ENCODE measurements around the gene PARD3B.

PARD3B gene

GRCh38 chr2:204586444-204587180, 41.3 kb downstream of the PARD3B start:
- no peak for DNase-seq (ENCODE audit: low spot score)

GRCh38 chr2:204590063-204590462, 44.8 kb downstream of the PARD3B start:
- no peak for DNase-seq (ENCODE audit: low spot score)

- DNase-seq (ENCODE audit: low spot score), result no peak
Measured at GRCh38 chr2:204591225-204591624, 46.0 kb downstream of the PARD3B start.

- DNase-seq (ENCODE audit: low spot score), result no peak
Measured at GRCh38 chr2:204604061-204604460, 58.8 kb downstream of the PARD3B start.

- DNase-seq (ENCODE audit: low spot score), result peak; percentile 32
Measured at GRCh38 chr2:204608237-204608939, 63.1 kb downstream of the PARD3B start.

GRCh38 chr2:204611017-204611631, 65.8 kb downstream of the PARD3B start:
- no peak for DNase-seq (ENCODE audit: low spot score)

- no peak for DNase-seq (ENCODE audit: low spot score)
Measured at GRCh38 chr2:204611764-204612163, 66.5 kb downstream of the PARD3B start.

GRCh38 chr2:204613635-204614034, 68.4 kb downstream of the PARD3B start:
- no peak for DNase-seq (ENCODE audit: low spot score)

- no peak for DNase-seq (ENCODE audit: low spot score)
Measured at GRCh38 chr2:204615456-204615855, 70.2 kb downstream of the PARD3B start.

GRCh38 chr2:204625135-204625534, 79.9 kb downstream of the PARD3B start:
- peak; percentile 46 for DNase-seq (ENCODE audit: low spot score)

- no peak for DNase-seq (ENCODE audit: low spot score)
Measured at GRCh38 chr2:204628926-204629712, 83.8 kb downstream of the PARD3B start.

- no peak for DNase-seq (ENCODE audit: low spot score)
Measured at GRCh38 chr2:204632410-204632809, 87.1 kb downstream of the PARD3B start.

GRCh38 chr2:204634564-204634963, 89.3 kb downstream of the PARD3B start:
- no peak for DNase-seq (ENCODE audit: low spot score)

- DNase-seq (ENCODE audit: low spot score), result no peak
Measured at GRCh38 chr2:204635478-204635877, 90.2 kb downstream of the PARD3B start.

GRCh38 chr2:204638471-204639194, 93.4 kb downstream of the PARD3B start:
- DNase-seq (ENCODE audit: low spot score), result no peak

- DNase-seq (ENCODE audit: low spot score), result no peak
Measured at GRCh38 chr2:204643326-204643725, 98.1 kb downstream of the PARD3B start.

GRCh38 chr2:204645018-204645773, 99.9 kb downstream of the PARD3B start:
- DNase-seq (ENCODE audit: low spot score), result no peak

GRCh38 chr2:204647626-204648025, 102.4 kb downstream of the PARD3B start:
- DNase-seq (ENCODE audit: low spot score), result no peak

- no peak for DNase-seq (ENCODE audit: low spot score)
Measured at GRCh38 chr2:204650611-204651010, 105.3 kb downstream of the PARD3B start.

GRCh38 chr2:204652063-204652462, 106.8 kb downstream of the PARD3B start:
- DNase-seq (ENCODE audit: low spot score), result no peak

- DNase-seq (ENCODE audit: low spot score), result no peak
Measured at GRCh38 chr2:204654669-204655068, 109.4 kb downstream of the PARD3B start.
